HCT116 (cell line): Measurements from ENCODE around the gene SHISA6. TPM values are rescaled to one million over a fixed set of nuclear protein-coding genes. Genes with fewer than 3 reads are reported as not detected.

ENCODE experiments used
- ATAC-seq: fragments of 200-7000 bp; cut with Tn5 transposase; 2 replicates; pipeline ENCODE4 v1.9.1; 2020; ENCODE audit warnings: mild to moderate bottlenecking, moderate library complexity
- BruUV-seq: library from RNA; stranded (reverse); fragments of 400-500 nt; replicated peaks from 2 replicates; lab custom pipeline; 2021; lab: Mats Ljungman, UMichigan
- CTCF ChIA-PET: fragments of 300-600 bp; sonication (Branson Sonifier 250); formaldehyde crosslinking; loops from one replicate; lab custom pipeline; 2021; ENCODE audit warnings: antibody characterized with exemption; lab: Charles Lee
- POLR2A ChIA-PET: fragments of 300-600, 350-600 bp; sonication (Branson Sonifier 250); formaldehyde crosslinking; loops from one replicate; lab custom pipeline; 2021; ENCODE audit warnings: antibody characterized with exemption; lab: Charles Lee
- RAD21 ChIA-PET, 2 experiments: fragments of 300-600 bp; sonication (Branson Sonifier 250); formaldehyde crosslinking; loops; one replicate each; lab custom pipeline; 2023; ENCODE audit warnings: low total read pairs in 2 of 2; ENCODE audit not compliant: uncharacterized antibody in 2 of 2, unreplicated experiment in 2 of 2, low non-redundant PET in 1 of 2; lab: Charles Lee
- DNase-seq: peaks from one replicate; pipeline ENCODE4 v3.0.0-alpha.2; 2010; ENCODE audit warnings: low read depth, low spot score
- H2AFZ ChIP-seq: fragments of 200-600 bp; shearing (Covaris generic), sonication (generic); 2 replicates; pipeline ENCODE4 v1.6.1; 2017; ENCODE audit warnings: low read depth, mixed run types, mixed read lengths, antibody characterized with exemption, low read length; ENCODE audit not compliant: poor library complexity, severe bottlenecking
- H3K27ac ChIP-seq: 2 replicates; pipeline ENCODE4 v1.5.1; 2012; ENCODE audit warnings: low read depth, low read length
- H3K27me3 ChIP-seq: fragments of 200-600 bp; sonication (generic); 2 replicates; pipeline ENCODE4 v1.6.1; 2016; ENCODE audit warnings: mixed run types, low read length, mixed read lengths; ENCODE audit not compliant: insufficient read depth
- H3K36me3 ChIP-seq, 2 experiments: fragments of 200-500 bp in 1 of 2; fragments of 200-600 bp in 1 of 2; sonication (Bioruptor generic) in 1 of 2; sonication (generic) in 1 of 2; 2 replicates each; pipeline versions ENCODE4 v1.5.1 to v1.6.1; 2014 to 2016; ENCODE audit warnings: low read length in 2 of 2, inconsistent platforms in 1 of 2, mixed read lengths in 1 of 2, mixed run types in 1 of 2; ENCODE audit not compliant: insufficient read depth in 2 of 2, control insufficient read depth in 1 of 2
- H3K4me1 ChIP-seq, 2 experiments: fragments of 200-600 bp in 1 of 2; sonication (generic) in 1 of 2; 2 replicates each; pipeline versions ENCODE4 v1.5.1 to v1.6.1; 2012 to 2017; ENCODE audit warnings: low read length in 2 of 2, inconsistent platforms in 1 of 2, mild to moderate bottlenecking in 1 of 2, mixed read lengths in 1 of 2, mixed run types in 1 of 2, moderate library complexity in 1 of 2; ENCODE audit not compliant: insufficient read depth in 2 of 2, control insufficient read depth in 1 of 2
- H3K4me2 ChIP-seq: fragments of 200-600 bp; sonication (generic); 2 replicates; pipeline ENCODE4 v1.6.1; 2017; ENCODE audit warnings: mixed run types, low read length, mixed read lengths
- H3K4me3 ChIP-seq, 2 experiments: fragments of 200-600 bp in 1 of 2; sonication (generic) in 1 of 2; replicated peaks in 1 of 2; 2 replicates each; pipeline ENCODE4 v1.5.1; 2011 to 2016; ENCODE audit warnings: low read length in 2 of 2, control low read depth in 1 of 2, low read depth in 1 of 2, mild to moderate bottlenecking in 1 of 2, mixed read lengths in 1 of 2, mixed run types in 1 of 2
- H3K79me2 ChIP-seq: fragments of 200-600 bp; sonication (generic); 2 replicates; pipeline ENCODE4 v1.6.1; 2017; ENCODE audit warnings: mild to moderate bottlenecking, mixed run types, low read length, moderate library complexity, mixed read lengths; ENCODE audit not compliant: insufficient read depth
- H3K9ac ChIP-seq: fragments of 200-600 bp; sonication (generic); 2 replicates; pipeline ENCODE4 v1.6.1; 2016; ENCODE audit warnings: low read length, mixed read lengths
- H3K9me2 ChIP-seq: fragments of 200-600 bp; sonication (generic), shearing (Covaris generic); 2 replicates; pipeline ENCODE4 v1.6.1; 2017; ENCODE audit warnings: mixed run types, mild to moderate bottlenecking, moderate library complexity; ENCODE audit not compliant: insufficient read depth
- H3K9me3 ChIP-seq, 2 experiments: fragments of 200-500 bp in 1 of 2; fragments of 200-600 bp in 1 of 2; sonication (Bioruptor generic) in 1 of 2; sonication (generic) in 1 of 2; 2 replicates each; pipeline ENCODE4 v1.6.1; 2014 to 2017; ENCODE audit warnings: low read length in 2 of 2, mixed read lengths in 2 of 2, inconsistent platforms in 1 of 2, low read depth in 1 of 2, mild to moderate bottlenecking in 1 of 2, mixed run types in 1 of 2, moderate library complexity in 1 of 2; ENCODE audit not compliant: control insufficient read depth in 1 of 2, insufficient read depth in 1 of 2
- H4K20me1 ChIP-seq: fragments of 200-600 bp; sonication (generic), shearing (Covaris generic); 2 replicates; pipeline ENCODE4 v1.6.1; 2017; ENCODE audit warnings: mixed run types, mild to moderate bottlenecking, moderate library complexity; ENCODE audit not compliant: insufficient read depth
- CBX3 ChIP-seq: IDR thresholded peaks from 2 replicates; pipeline ENCODE4 v1.6.1; 2012; ENCODE audit warnings: low read depth
- CTCF ChIP-seq, 3 experiments: fragments of 200-600 bp in 1 of 3; sonication (generic) in 1 of 3; IDR thresholded peaks in 2 of 3; conservative IDR thresholded peaks in 1 of 3; 2 replicates each; pipeline ENCODE4 v1.5.1; 2012 to 2017; ENCODE audit warnings: low read depth in 2 of 3, low read length in 2 of 3, antibody characterized with exemption in 1 of 3, borderline replicate concordance in 1 of 3, control low read depth in 1 of 3, mild to moderate bottlenecking in 1 of 3, mixed read lengths in 1 of 3, mixed run types in 1 of 3, moderate library complexity in 1 of 3; ENCODE audit not compliant: insufficient read depth in 1 of 3
- ELF1 ChIP-seq: IDR thresholded peaks from 2 replicates; pipeline ENCODE4 v1.6.1; 2012; ENCODE audit warnings: low read depth, borderline replicate concordance
- EZH2phosphoT487 ChIP-seq: fragments of 200-600 bp; IDR thresholded peaks from 2 replicates; pipeline ENCODE4 v1.6.1; 2018; ENCODE audit warnings: antibody characterized with exemption, borderline replicate concordance
- FOSL1 ChIP-seq: IDR thresholded peaks from 2 replicates; pipeline ENCODE4 v1.6.1; 2012; ENCODE audit warnings: low read depth
- RAD21 ChIP-seq: IDR thresholded peaks from 2 replicates; pipeline ENCODE4 v1.6.1; 2012; ENCODE audit warnings: low read depth, mild to moderate bottlenecking
- SIN3A ChIP-seq: IDR thresholded peaks from 2 replicates; pipeline ENCODE4 v1.6.1; 2012; ENCODE audit warnings: low read depth
- SP1 ChIP-seq: IDR thresholded peaks from 2 replicates; pipeline ENCODE4 v1.6.1; 2012; ENCODE audit warnings: low read depth
- SRF ChIP-seq: IDR thresholded peaks from 2 replicates; pipeline ENCODE4 v1.6.1; 2012; ENCODE audit warnings: low read depth
- TCF7L2 ChIP-seq: IDR thresholded peaks from 2 replicates; pipeline ENCODE4 v1.7.0; 2011; ENCODE audit warnings: borderline replicate concordance, inconsistent platforms; ENCODE audit not compliant: insufficient read depth, insufficient read length; ENCODE audit errors: extremely low read depth
- YY1 ChIP-seq: IDR thresholded peaks from 2 replicates; pipeline ENCODE4 v1.6.1; 2011; ENCODE audit warnings: low read length, low read depth, moderate library complexity, mild to moderate bottlenecking; ENCODE audit not compliant: insufficient replicate concordance; ENCODE audit errors: extremely low read depth
- ZBTB33 ChIP-seq: IDR thresholded peaks from 2 replicates; pipeline ENCODE4 v1.6.1; 2011; ENCODE audit warnings: mild to moderate bottlenecking, low read length, moderate library complexity; ENCODE audit not compliant: insufficient replicate concordance; ENCODE audit errors: extremely low read depth
- intact Hi-C: fragments of 100-400 bp; cut with micrococcal nuclease; formaldehyde crosslinking; loops from 2 replicates; pipeline ENCODE4 v1.10.0; 2022
- total RNA-seq: library from RNA; stranded (reverse); gene quantifications from one replicate; pipeline ENCODE4 v1.2.1, GENCODE V29; 2021; ENCODE audit not compliant: unreplicated experiment
- TF ChIP-seq, protein P1 (sequence below): IDR thresholded peaks from 2 replicates; pipeline ENCODE4 v1.6.1; 2012
- TF ChIP-seq, protein P2 (sequence below): IDR thresholded peaks from 2 replicates; pipeline ENCODE4 v1.6.1; 2012

The SHISA6 gene
- total RNA-seq, 1 experiment from 2014 or later = not detected

- H3K9me2 ChIP-seq = no peaks in the 10 kb centered on the region
- no peaks in the 10 kb centered on the region for H3K27me3 ChIP-seq
- H3K9me3 ChIP-seq = peaks cover 0 to 10% of the 10 kb centered on the region in 2 experiments; a peak in 1 of 4 replicates
- no peaks in the 10 kb centered on the region for H3K79me2 ChIP-seq
- RAD21 ChIA-PET = no interaction called here
- no peaks in the 10 kb centered on the region for H3K4me1 ChIP-seq
- CTCF ChIA-PET = no interaction called here
- no peak overlapping the region for H3K9ac ChIP-seq
- H3K4me2 ChIP-seq = no peak overlapping the region
- H3K4me3 ChIP-seq = no peak overlapping the region
- intact Hi-C loops = no loop called here
- POLR2A ChIA-PET = no interaction called here
- no peaks in the 10 kb centered on the region for H3K36me3 ChIP-seq
- ATAC-seq (no peak), DNase-seq (no peak)
- no peak overlapping the region for H2AFZ ChIP-seq
- H4K20me1 ChIP-seq = no peaks in the 10 kb centered on the region
- TF ChIP-seq ZBTB33 = no peak
- no peak for TF ChIP-seq CBX3
- TF ChIP-seq, protein P1, sequence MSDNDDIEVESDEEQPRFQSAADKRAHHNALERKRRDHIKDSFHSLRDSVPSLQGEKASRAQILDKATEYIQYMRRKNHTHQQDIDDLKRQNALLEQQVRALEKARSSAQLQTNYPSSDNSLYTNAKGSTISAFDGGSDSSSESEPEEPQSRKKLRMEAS = no peak
- TF ChIP-seq EZH2phosphoT487 = no peak
- no peak for TF ChIP-seq YY1
- no peak for TF ChIP-seq ELF1
- no peak for TF ChIP-seq SRF
- no peak for TF ChIP-seq SIN3A
- TF ChIP-seq CTCF (IDR thresholded peaks at IDR 0.05 in 2 of 3, conservative IDR thresholded peaks at IDR 0.05 in 1 of 3; ENCODE audit: borderline replicate concordance in 1 of 3, insufficient read depth in 1 of 3, low read depth in 2 of 3, low read length in 2 of 3) = no peak
- TF ChIP-seq FOSL1 = no peak
- TF ChIP-seq, protein P2, sequence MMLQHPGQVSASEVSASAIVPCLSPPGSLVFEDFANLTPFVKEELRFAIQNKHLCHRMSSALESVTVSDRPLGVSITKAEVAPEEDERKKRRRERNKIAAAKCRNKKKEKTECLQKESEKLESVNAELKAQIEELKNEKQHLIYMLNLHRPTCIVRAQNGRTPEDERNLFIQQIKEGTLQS = no peak
- no peak for TF ChIP-seq SP1
- TF ChIP-seq TCF7L2 = no peak
- no peak for TF ChIP-seq RAD21
- H3K27ac ChIP-seq = no peak overlapping the region
- no TSS peak for BruUV-seq
Observed at GRCh38 chr17:11561281-11561680, 320.3 kb downstream of the SHISA6 start.
